ENCODE results near the gene OSBPL9. TPM values are rescaled to one million over a fixed set of nuclear protein-coding genes. Genes with fewer than 3 reads are reported as not detected.

Gene OSBPL9
- total and polyA plus RNA-seq, 2 donors (not counting 1 experiment from before 2014, with no cell fraction given): 23.1 to 59.6 TPM

- Histone ChIP-seq H3K4me1 (ENCODE audit: control insufficient read depth in 2 of 2, insufficient read depth in 2 of 2, low read length in 2 of 2) (peaks cover 5 to 7% of the 10 kb centered on the region in 2 donors), H3K27ac (ENCODE audit: low read length in 2 of 2) (no peak overlapping the region), H3K79me2 (ENCODE audit: control insufficient read depth, insufficient read depth, low read length) (no peaks in the 10 kb centered on the region), H3K36me3 (replicated peaks in 1 of 2; ENCODE audit: control extremely low read depth in 1 of 2, control insufficient read depth in 1 of 2, extremely low read depth in 1 of 2, insufficient read depth in 2 of 2, low read length in 1 of 2) (no peaks in the 10 kb centered on the region), H3K9me3 (ENCODE audit: control extremely low read depth in 1 of 3, control insufficient read depth in 2 of 3, insufficient read depth in 1 of 3, low read length in 2 of 3) (no peaks in the 10 kb centered on the region), H3K4me2 (replicated peaks; ENCODE audit: low read depth, low read length, poor library complexity, severe bottlenecking) (no peak overlapping the region), H4K20me1 (ENCODE audit: control insufficient read depth, insufficient read depth, low read length, poor library complexity, severe bottlenecking) (no peaks in the 10 kb centered on the region), H3K9ac (ENCODE audit: low read length) (no peak overlapping the region), H3K4me3 (ENCODE audit: control extremely low read depth in 1 of 5, extremely low read depth in 1 of 5, insufficient read depth in 1 of 5, low read depth in 2 of 5, low read length in 4 of 5) (no peak overlapping the region), H3K27me3 (replicated peaks in 1 of 4; ENCODE audit: control extremely low read depth in 1 of 4, control insufficient read depth in 3 of 4, insufficient read depth in 4 of 4, low read length in 3 of 4) (no peaks in the 10 kb centered on the region), H2AFZ (ENCODE audit: insufficient read depth, low read depth, low read length, poor library complexity, severe bottlenecking) (no peak overlapping the region)
- intact Hi-C loops (cut with micrococcal nuclease): no loop called here
- ATAC-seq (ENCODE audit: low read depth) (no peak), DNase-seq (no peak)
- no peaks in the 10 kb centered on the region for H3K9me3 Mint-ChIP-seq (ENCODE audit: insufficient read depth)
- TF ChIP-seq CTCF (IDR thresholded peaks at IDR 0.05) (no peak), EZH2 (IDR thresholded peaks at IDR 0.05; ENCODE audit: borderline replicate concordance, insufficient read depth, low read depth, low read length, poor library complexity, severe bottlenecking) (no peak)
- peaks cover 10% of the 10 kb centered on the region for H3K4me1 Mint-ChIP-seq
- H3K27me3 Mint-ChIP-seq: no peaks in the 10 kb centered on the region
- ChIA-PET CTCF (interaction anchor here (0.6 kb wide), 1 partner anchor 292 kb away, joined by 4 read pairs; no protein-coding TSS in a partner anchor), POLR2A (no interaction called here)
- H3K4me3 Mint-ChIP-seq: no peak overlapping the region
- H3K27ac Mint-ChIP-seq: no peak overlapping the region
- 96% methylated on average over 9 of the region's 9 CpGs for WGBS (ENCODE audit: insufficient coverage)
These were observed 33.4 kb upstream of the OSBPL9 start for GRCh38 chr1:51583532-51583931.

GRCh38 chr1:51584021-51584420, 32.9 kb upstream of the OSBPL9 start:
- Histone ChIP-seq H3K9ac (ENCODE audit: low read length) (no peak overlapping the region), H3K79me2 (ENCODE audit: control insufficient read depth, insufficient read depth, low read length) (no peaks in the 10 kb centered on the region), H3K4me1 (ENCODE audit: control insufficient read depth in 2 of 2, insufficient read depth in 2 of 2, low read length in 2 of 2) (peaks cover under 1 to 2% of the 10 kb centered on the region in 2 donors), H3K4me2 (replicated peaks; ENCODE audit: low read depth, low read length, poor library complexity, severe bottlenecking) (no peak overlapping the region), H3K4me3 (ENCODE audit: control extremely low read depth in 1 of 5, extremely low read depth in 1 of 5, insufficient read depth in 1 of 5, low read depth in 2 of 5, low read length in 4 of 5) (no peak overlapping the region), H3K9me3 (ENCODE audit: control extremely low read depth in 1 of 3, control insufficient read depth in 2 of 3, insufficient read depth in 1 of 3, low read length in 2 of 3) (no peaks in the 10 kb centered on the region), H3K36me3 (replicated peaks in 1 of 2; ENCODE audit: control extremely low read depth in 1 of 2, control insufficient read depth in 1 of 2, extremely low read depth in 1 of 2, insufficient read depth in 2 of 2, low read length in 1 of 2) (no peaks in the 10 kb centered on the region), H3K27ac (ENCODE audit: low read length in 2 of 2) (no peak overlapping the region), H2AFZ (ENCODE audit: insufficient read depth, low read depth, low read length, poor library complexity, severe bottlenecking) (no peak overlapping the region), H4K20me1 (ENCODE audit: control insufficient read depth, insufficient read depth, low read length, poor library complexity, severe bottlenecking) (no peaks in the 10 kb centered on the region), H3K27me3 (replicated peaks in 1 of 4; ENCODE audit: control extremely low read depth in 1 of 4, control insufficient read depth in 3 of 4, insufficient read depth in 4 of 4, low read length in 3 of 4) (no peaks in the 10 kb centered on the region)
- WGBS (ENCODE audit: insufficient coverage): 97% methylated on average over 5 of the region's 5 CpGs
- no peak for DNase-seq
- CTCF ChIA-PET: interaction anchor here (0.6 kb wide), 1 partner anchor 292 kb away, joined by 4 read pairs; no protein-coding TSS in a partner anchor
- Mint-ChIP-seq H3K27ac (no peak overlapping the region), H3K4me3 (no peak overlapping the region), H3K9me3 (ENCODE audit: insufficient read depth) (no peaks in the 10 kb centered on the region), H3K4me1 (peaks cover 5% of the 10 kb centered on the region), H3K27me3 (no peaks in the 10 kb centered on the region)
- TF ChIP-seq CTCF (IDR thresholded peaks at IDR 0.05): no peak
- no peak for TF ChIP-seq EZH2 (IDR thresholded peaks at IDR 0.05; ENCODE audit: borderline replicate concordance, insufficient read depth, low read depth, low read length, poor library complexity, severe bottlenecking)
- intact Hi-C loops (cut with micrococcal nuclease): no loop called here
- no peak for ATAC-seq (ENCODE audit: low read depth)
- POLR2A ChIA-PET: no interaction called here

Data from B cell (primary cell).